ENCODE measurements around the gene ZFR. TPM values are rescaled to one million over a fixed set of nuclear protein-coding genes. Genes with fewer than 3 reads are reported as not detected.

ZFR gene
- total RNA-seq = 80.7 and 86.1 TPM in 2 replicates

DNA sequence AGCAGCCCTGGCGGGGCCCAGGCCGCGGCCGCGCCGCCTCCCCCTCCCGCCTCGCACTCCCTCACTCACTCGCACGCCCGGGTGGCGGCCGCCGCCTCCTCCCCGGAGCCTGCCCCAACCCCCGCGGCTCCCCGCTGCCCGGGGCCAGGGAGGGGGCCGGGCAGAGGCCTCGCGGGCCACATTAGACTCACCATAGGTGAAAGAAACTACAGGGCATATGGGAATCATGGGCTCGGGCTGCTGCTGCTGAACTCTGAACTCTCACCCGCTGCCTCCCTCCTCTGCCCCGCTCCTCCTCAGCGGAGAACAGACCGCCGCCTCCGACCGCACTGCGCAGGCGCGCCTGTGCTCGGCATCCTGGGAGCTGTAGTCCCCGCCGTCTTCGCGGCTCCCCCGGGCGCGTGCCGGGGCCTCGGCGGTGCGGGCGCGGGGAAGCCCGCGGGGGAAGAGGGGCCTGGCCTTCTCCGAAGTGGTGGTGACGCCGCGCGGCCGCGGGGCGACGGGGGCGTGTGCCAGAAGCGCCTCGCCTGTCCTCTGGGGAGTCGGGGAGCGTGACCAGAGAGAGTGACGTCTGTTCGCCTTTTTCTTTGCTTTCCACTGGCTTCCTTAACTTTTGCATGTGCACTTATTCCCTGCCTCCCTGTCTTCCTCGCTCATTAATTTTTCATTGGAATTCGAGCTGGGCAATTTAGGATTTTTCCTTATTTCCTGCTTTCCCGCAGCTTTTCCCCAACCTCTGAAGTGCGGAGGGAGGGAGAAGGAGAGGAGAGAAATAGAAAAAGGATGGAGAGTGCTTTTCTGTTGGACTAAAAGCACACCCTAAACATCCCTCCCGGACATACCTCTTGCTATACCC, at the start of gene ZFR:
Gene ZFR (minus strand): TSS at position 310 of the 856 bp plus-strand sequence. CDS start 82 bp downstream, at position 228.
- Histone ChIP-seq H3K36me3 (ENCODE audit: insufficient read depth, low read length) (no peaks in the 10 kb centered on the region), H4K20me1 (ENCODE audit: insufficient read depth, low read length) (peaks cover 20% of the 10 kb centered on the region), H3K4me3 (ENCODE audit: insufficient read depth, low read length) (peak within 1 kb of the TSS; percentile 90), H3K4me2 (ENCODE audit: insufficient read depth, low read length) (peak within 1 kb of the TSS; percentile 95), H2AFZ (ENCODE audit: low read length) (peak within 1 kb of the TSS; percentile 83), H3K9me3 (ENCODE audit: low read depth, low read length) (no peaks in the 10 kb centered on the region), H3K79me2 (ENCODE audit: insufficient read depth, low read length) (peaks cover 47% of the 10 kb centered on the region), H3K27ac (ENCODE audit: low read depth, low read length) (peak within 1 kb of the TSS; percentile 84), H3K4me1 (ENCODE audit: insufficient read depth, low read length) (peaks cover 20% of the 10 kb centered on the region), H3K27me3 (ENCODE audit: insufficient read depth, low read length) (no peaks in the 10 kb centered on the region)
- peak; percentile 99 for DNase-seq (ENCODE audit: insufficient read length, low spot score, missing footprints)
- TF ChIP-seq, protein P1, sequence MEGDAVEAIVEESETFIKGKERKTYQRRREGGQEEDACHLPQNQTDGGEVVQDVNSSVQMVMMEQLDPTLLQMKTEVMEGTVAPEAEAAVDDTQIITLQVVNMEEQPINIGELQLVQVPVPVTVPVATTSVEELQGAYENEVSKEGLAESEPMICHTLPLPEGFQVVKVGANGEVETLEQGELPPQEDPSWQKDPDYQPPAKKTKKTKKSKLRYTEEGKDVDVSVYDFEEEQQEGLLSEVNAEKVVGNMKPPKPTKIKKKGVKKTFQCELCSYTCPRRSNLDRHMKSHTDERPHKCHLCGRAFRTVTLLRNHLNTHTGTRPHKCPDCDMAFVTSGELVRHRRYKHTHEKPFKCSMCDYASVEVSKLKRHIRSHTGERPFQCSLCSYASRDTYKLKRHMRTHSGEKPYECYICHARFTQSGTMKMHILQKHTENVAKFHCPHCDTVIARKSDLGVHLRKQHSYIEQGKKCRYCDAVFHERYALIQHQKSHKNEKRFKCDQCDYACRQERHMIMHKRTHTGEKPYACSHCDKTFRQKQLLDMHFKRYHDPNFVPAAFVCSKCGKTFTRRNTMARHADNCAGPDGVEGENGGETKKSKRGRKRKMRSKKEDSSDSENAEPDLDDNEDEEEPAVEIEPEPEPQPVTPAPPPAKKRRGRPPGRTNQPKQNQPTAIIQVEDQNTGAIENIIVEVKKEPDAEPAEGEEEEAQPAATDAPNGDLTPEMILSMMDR (IDR thresholded peaks at IDR 0.05; ENCODE audit: extremely low read depth, low read depth, low read length) = no peak

DNA sequence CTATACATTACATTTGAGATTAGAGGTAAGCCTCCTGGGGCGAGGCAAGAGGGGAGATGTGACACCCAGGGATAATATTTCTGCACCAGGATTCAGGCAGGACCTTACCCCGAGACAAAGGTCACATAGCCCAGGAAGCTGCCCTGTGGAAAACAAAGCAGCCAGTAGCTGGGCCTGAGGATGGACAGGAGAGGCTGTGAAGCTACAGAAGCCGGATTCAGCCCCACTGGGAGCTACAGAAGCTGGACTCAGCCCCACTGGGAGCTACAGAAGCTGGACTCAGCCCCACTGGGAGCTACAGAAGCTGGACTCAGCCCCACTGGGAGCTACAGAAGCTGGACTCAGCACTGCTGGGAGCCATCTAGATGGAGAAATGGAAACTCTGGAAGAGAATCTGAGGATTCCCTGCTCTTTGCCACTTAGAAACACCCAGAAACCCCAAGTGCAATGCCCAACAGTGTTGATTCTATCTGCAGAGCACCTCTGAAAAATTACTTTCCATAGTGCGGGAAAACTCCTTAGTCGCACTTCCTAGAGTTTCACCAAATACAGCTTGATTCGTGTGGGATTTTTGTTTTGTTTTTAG, 46.5 kb upstream of the ZFR start:
- Histone ChIP-seq H3K79me2 (ENCODE audit: insufficient read depth, low read length) (no peaks in the 10 kb centered on the region), H3K4me3 (ENCODE audit: insufficient read depth, low read length) (no peak overlapping the region), H3K9me3 (ENCODE audit: low read depth, low read length) (no peaks in the 10 kb centered on the region), H4K20me1 (ENCODE audit: insufficient read depth, low read length) (no peaks in the 10 kb centered on the region), H3K27ac (ENCODE audit: low read depth, low read length) (no peak overlapping the region), H3K36me3 (ENCODE audit: insufficient read depth, low read length) (no peaks in the 10 kb centered on the region), H3K27me3 (ENCODE audit: insufficient read depth, low read length) (no peaks in the 10 kb centered on the region), H3K4me2 (ENCODE audit: insufficient read depth, low read length) (no peak overlapping the region), H3K4me1 (ENCODE audit: insufficient read depth, low read length) (peaks cover 8% of the 10 kb centered on the region), H2AFZ (ENCODE audit: low read length) (no peak overlapping the region)
- no peak for DNase-seq (ENCODE audit: insufficient read length, low spot score, missing footprints)
- TF ChIP-seq, protein P1 (IDR thresholded peaks at IDR 0.05; ENCODE audit: extremely low read depth, low read depth, low read length) = no peak

GRCh38 chr5:32489791-32490562, 45.4 kb upstream of the ZFR start:
- Histone ChIP-seq H3K79me2 (ENCODE audit: insufficient read depth, low read length) (no peaks in the 10 kb centered on the region), H3K27ac (ENCODE audit: low read depth, low read length) (no peak overlapping the region), H3K27me3 (ENCODE audit: insufficient read depth, low read length) (no peaks in the 10 kb centered on the region), H3K4me2 (ENCODE audit: insufficient read depth, low read length) (peak overlapping the region; percentile 74), H2AFZ (ENCODE audit: low read length) (peak overlapping the region; percentile 31), H4K20me1 (ENCODE audit: insufficient read depth, low read length) (no peaks in the 10 kb centered on the region), H3K9me3 (ENCODE audit: low read depth, low read length) (no peaks in the 10 kb centered on the region), H3K4me1 (ENCODE audit: insufficient read depth, low read length) (peaks cover 8% of the 10 kb centered on the region), H3K4me3 (ENCODE audit: insufficient read depth, low read length) (peak overlapping the region; percentile 40), H3K36me3 (ENCODE audit: insufficient read depth, low read length) (no peaks in the 10 kb centered on the region)
- TF ChIP-seq, protein P1 (IDR thresholded peaks at IDR 0.05; ENCODE audit: extremely low read depth, low read depth, low read length) = peak; percentile 80
- DNase-seq (ENCODE audit: insufficient read length, low spot score, missing footprints) = peak; percentile 86
